H1 (cell line): ENCODE measurements around the gene C21orf91. TPM values are rescaled to one million over a fixed set of nuclear protein-coding genes. Genes with fewer than 3 reads are reported as not detected.

Experiments used
- CEBPB ChIP-seq: IDR thresholded peaks from 2 replicates; pipeline ENCODE4 v1.6.1; 2012; ENCODE audit warnings: low read depth, low read length
- GABPA ChIP-seq: IDR thresholded peaks from 2 replicates; pipeline ENCODE4 v1.6.1; 2011; ENCODE audit warnings: mild to moderate bottlenecking, low read length, moderate library complexity, borderline replicate concordance; ENCODE audit not compliant: insufficient read depth
- MAX ChIP-seq: IDR thresholded peaks from 2 replicates; pipeline ENCODE4 v1.6.1; 2012; ENCODE audit warnings: inconsistent platforms
- RAD21 ChIP-seq, 2 experiments: IDR thresholded peaks in 1 of 2; conservative IDR thresholded peaks in 1 of 2; 2 replicates each; pipeline ENCODE4 v1.6.1; 2011; ENCODE audit warnings: low read depth in 2 of 2, low read length in 2 of 2, improper control_type of control experiment in 1 of 2, inconsistent platforms in 1 of 2, mild to moderate bottlenecking in 1 of 2, moderate library complexity in 1 of 2
- RBBP5 ChIP-seq: IDR thresholded peaks from 2 replicates; pipeline ENCODE4 v1.7.1; 2012; ENCODE audit warnings: low read depth, mild to moderate bottlenecking, inconsistent platforms, low read length, moderate library complexity, borderline replicate concordance
- SP4 ChIP-seq: IDR thresholded peaks from 2 replicates; pipeline ENCODE4 v1.6.1; 2012; ENCODE audit warnings: low read length, inconsistent platforms
- TAF7 ChIP-seq: optimal IDR thresholded peaks from 2 replicates; pipeline ENCODE3; 2011; ENCODE audit warnings: low read depth, mild to moderate bottlenecking, inconsistent platforms, low read length, moderate library complexity, borderline replicate concordance
- TBP ChIP-seq: IDR thresholded peaks from 2 replicates; pipeline ENCODE4 v1.6.1; 2011; ENCODE audit warnings: low read depth, low read length, improper control_type of control experiment
- ZNF274 ChIP-seq: IDR thresholded peaks from 2 replicates; pipeline ENCODE4 v1.7.0; 2012; ENCODE audit warnings: low read length, borderline replicate concordance; ENCODE audit errors: extremely low read depth
- polyA plus RNA-seq, 7 experiments: library from polyadenylated mRNA; depleted of rRNA in 3 of 7; stranded (reverse) in 5 of 7; unstranded in 2 of 7; fragments of >200 nt in 5 of 7; fragments of 200-250 nt in 2 of 7; gene quantifications; 1 replicate in 5 of 7; 2 replicates in 1 of 7; 4 replicates in 1 of 7; pipeline versions ENCODE4 v1.2.1 to v1.2.3, GENCODE V29; 2011 to 2013; ENCODE audit warnings: missing spikeins in 2 of 7, mixed read lengths in 2 of 7
- total RNA-seq: library from RNA; stranded (reverse); fragmentation: NEBNext Ultra II Directional; extraction: Animal tissue kit (Norgen Biotek cat#: 25700); gene quantifications from 2 replicates; pipeline ENCODE4 v1.2.1, GENCODE V29; 2021

The C21orf91 gene
- total and polyA plus RNA-seq, 2 of the 8 experiments (the other 6 are each of a cell fraction or from before 2014, with no cell fraction given), result 4.9 to 33.6 TPM

GRCh38 chr21:17805966-17806365 lies 13.2 kb downstream of the C21orf91 start (continued):
- TF ChIP-seq RAD21 (IDR thresholded peaks at IDR 0.05 in 1 of 2, conservative IDR thresholded peaks at IDR 0.05 in 1 of 2; ENCODE audit: low read depth in 2 of 2, low read length in 2 of 2) (no peak), TAF7 (no peak), SP4 (no peak), GABPA (no peak), TBP (no peak), ZNF274 (no peak), CEBPB (no peak), RBBP5 (no peak), MAX (no peak)
